Keratinocyte (primary cell): Measurements from ENCODE around the gene HMGB3.

Experiments used
- CTCF ChIP-seq, 3 experiments: IDR thresholded peaks in 1 of 3; conservative IDR thresholded peaks in 1 of 3; optimal IDR thresholded peaks in 1 of 3; 2 replicates in 2 of 3; 3 replicates in 1 of 3; pipeline versions ENCODE3 to v1.5.1; 2011; ENCODE audit warnings: low read length in 3 of 3, mild to moderate bottlenecking in 3 of 3, moderate library complexity in 2 of 3, control low read depth in 1 of 3, inconsistent platforms in 1 of 3; ENCODE audit not compliant: insufficient read depth in 2 of 3; ENCODE audit errors: extremely low read depth in 1 of 3
- EZH2 ChIP-seq: IDR thresholded peaks from one replicate; pipeline ENCODE4 v1.6.1; 2012; ENCODE audit warnings: inconsistent platforms, mild to moderate bottlenecking, low read length, moderate library complexity

DNA sequence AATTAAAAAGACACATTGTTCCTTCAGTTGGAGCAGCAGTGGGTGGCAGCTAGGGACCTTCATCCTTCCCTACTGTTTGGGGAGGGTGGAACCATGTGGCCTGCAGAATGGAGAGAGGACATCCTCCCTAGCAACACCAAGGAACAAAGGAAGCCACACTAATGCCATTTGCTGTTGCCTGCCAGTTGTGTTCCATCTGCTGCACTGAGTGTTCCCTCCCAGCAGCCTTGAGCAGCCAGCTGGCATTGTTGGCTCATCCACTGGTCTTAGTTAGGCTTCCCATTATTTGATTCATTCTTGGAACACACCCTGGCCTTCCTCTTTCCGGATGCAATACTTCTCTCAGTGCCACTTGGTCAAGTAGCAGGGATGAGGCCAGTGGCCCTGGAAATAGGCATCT, 25.0 kb upstream of the HMGB3 start:
- TF ChIP-seq CTCF (optimal IDR thresholded peaks at IDR 0.05 in 1 of 3, IDR thresholded peaks at IDR 0.05 in 1 of 3, conservative IDR thresholded peaks at IDR 0.05 in 1 of 3; ENCODE audit: extremely low read depth in 1 of 3, insufficient read depth in 2 of 3, low read length in 3 of 3) (no peak), EZH2 (no peak)
